Lower lobe of right lung (tissue), 2 donors: Measurements from ENCODE around the gene UBA52. TPM values are rescaled to one million over a fixed set of nuclear protein-coding genes. Genes with fewer than 3 reads are reported as not detected.

Source experiments
- ATAC-seq, 2 donors: fragments of 200-7000 bp; cut with Tn5 transposase; one replicate each; pipeline ENCODE4 v1.9.1; 2020 to 2022; ENCODE audit warnings: mild to moderate bottlenecking in 2 of 2, moderate library complexity in 2 of 2
- DNase-seq: peaks from one replicate; pipeline ENCODE4 v3.0.0-alpha.2; 2020
- H3K27ac ChIP-seq: fragments of 200-600 bp; one replicate; pipeline ENCODE4 v1.8.0; 2022
- H3K27me3 ChIP-seq: fragments of 200-600 bp; one replicate; pipeline ENCODE4 v1.8.0; 2022; ENCODE audit warnings: low read depth
- H3K36me3 ChIP-seq: fragments of 200-600 bp; one replicate; pipeline ENCODE4 v1.8.0; 2022; ENCODE audit warnings: mild to moderate bottlenecking
- H3K4me1 ChIP-seq: fragments of 200-600 bp; one replicate; pipeline ENCODE4 v1.8.0; 2022
- H3K4me3 ChIP-seq: fragments of 200-600 bp; one replicate; pipeline ENCODE4 v1.8.0; 2022; ENCODE audit warnings: mild to moderate bottlenecking
- H3K9me3 ChIP-seq: fragments of 200-600 bp; one replicate; pipeline ENCODE4 v1.8.0; 2022
- intact Hi-C: fragments of 100-400 bp; cut with DNase I; formaldehyde crosslinking; loops from one replicate; pipeline ENCODE4 v1.11.0; 2022
- total RNA-seq: library from RNA; stranded (reverse); fragmentation: NEBNext Ultra II Directional; extraction: Animal tissue kit (Norgen Biotek cat#: 25700); gene quantifications from one replicate; pipeline ENCODE4 v1.2.1, GENCODE V29; 2021
- TF ChIP-seq, protein P1 (sequence below): fragments of 200-600 bp; IDR thresholded peaks from one replicate; pipeline ENCODE4 v1.8.0; 2022; ENCODE audit warnings: antibody characterized with exemption, mild to moderate bottlenecking
- donor health status: DM: no; HTN: yes; CAD: no; lungs with severe emphysema.

UBA52 gene
- total RNA-seq, 1 donor from 2014 or later, result 884 TPM

GRCh38 chr19:18603958-18604819, 32.5 kb downstream of the UBA52 start:
- Histone ChIP-seq H3K4me3 (no peak overlapping the region), H3K36me3 (no peaks in the 10 kb centered on the region)
- no peak for ATAC-seq

DNA sequence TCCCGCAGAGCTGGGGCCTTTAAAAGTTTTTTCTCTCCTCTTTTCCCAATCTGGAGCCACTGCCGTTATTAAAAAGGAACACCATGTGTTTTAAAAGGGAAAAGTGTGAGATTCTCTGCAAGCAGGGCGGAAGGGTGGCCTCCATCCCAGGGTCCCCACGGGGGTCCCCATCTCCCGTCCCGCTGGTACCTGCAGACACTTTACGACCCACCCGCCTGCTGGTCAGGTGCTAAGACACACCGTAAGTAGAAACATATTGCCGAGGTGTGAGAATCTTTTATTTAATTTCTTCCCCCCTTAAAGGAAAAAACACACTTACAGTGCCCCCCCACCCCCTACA, 33.1 kb downstream of the UBA52 start:
- ATAC-seq (no peak), DNase-seq (no peak)
- intact Hi-C loops, result no loop called here
- TF ChIP-seq, protein P1, sequence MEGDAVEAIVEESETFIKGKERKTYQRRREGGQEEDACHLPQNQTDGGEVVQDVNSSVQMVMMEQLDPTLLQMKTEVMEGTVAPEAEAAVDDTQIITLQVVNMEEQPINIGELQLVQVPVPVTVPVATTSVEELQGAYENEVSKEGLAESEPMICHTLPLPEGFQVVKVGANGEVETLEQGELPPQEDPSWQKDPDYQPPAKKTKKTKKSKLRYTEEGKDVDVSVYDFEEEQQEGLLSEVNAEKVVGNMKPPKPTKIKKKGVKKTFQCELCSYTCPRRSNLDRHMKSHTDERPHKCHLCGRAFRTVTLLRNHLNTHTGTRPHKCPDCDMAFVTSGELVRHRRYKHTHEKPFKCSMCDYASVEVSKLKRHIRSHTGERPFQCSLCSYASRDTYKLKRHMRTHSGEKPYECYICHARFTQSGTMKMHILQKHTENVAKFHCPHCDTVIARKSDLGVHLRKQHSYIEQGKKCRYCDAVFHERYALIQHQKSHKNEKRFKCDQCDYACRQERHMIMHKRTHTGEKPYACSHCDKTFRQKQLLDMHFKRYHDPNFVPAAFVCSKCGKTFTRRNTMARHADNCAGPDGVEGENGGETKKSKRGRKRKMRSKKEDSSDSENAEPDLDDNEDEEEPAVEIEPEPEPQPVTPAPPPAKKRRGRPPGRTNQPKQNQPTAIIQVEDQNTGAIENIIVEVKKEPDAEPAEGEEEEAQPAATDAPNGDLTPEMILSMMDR, result no peak
- peaks cover 79% of the 10 kb centered on the region for H3K27me3 ChIP-seq
- H3K4me3 ChIP-seq, result no peak overlapping the region
- H3K9me3 ChIP-seq, result no peaks in the 10 kb centered on the region
- H3K36me3 ChIP-seq, result no peaks in the 10 kb centered on the region
- peaks cover 26% of the 10 kb centered on the region for H3K4me1 ChIP-seq
- H3K27ac ChIP-seq, result no peak overlapping the region

More at GRCh38 chr19:18603958-18604819, 32.5 kb downstream of the UBA52 start:
- DNase-seq, result no peak
- Histone ChIP-seq H3K27me3 (peaks cover 79% of the 10 kb centered on the region), H3K4me1 (peaks cover 23% of the 10 kb centered on the region), H3K27ac (no peak overlapping the region), H3K9me3 (no peaks in the 10 kb centered on the region)
- intact Hi-C loops, result no loop called here
- TF ChIP-seq, protein P1, result no peak

GRCh38 chr19:18605196-18605545, 33.5 kb downstream of the UBA52 start:
- TF ChIP-seq, protein P1, result no peak
- peaks cover 83% of the 10 kb centered on the region for H3K27me3 ChIP-seq

DNA sequence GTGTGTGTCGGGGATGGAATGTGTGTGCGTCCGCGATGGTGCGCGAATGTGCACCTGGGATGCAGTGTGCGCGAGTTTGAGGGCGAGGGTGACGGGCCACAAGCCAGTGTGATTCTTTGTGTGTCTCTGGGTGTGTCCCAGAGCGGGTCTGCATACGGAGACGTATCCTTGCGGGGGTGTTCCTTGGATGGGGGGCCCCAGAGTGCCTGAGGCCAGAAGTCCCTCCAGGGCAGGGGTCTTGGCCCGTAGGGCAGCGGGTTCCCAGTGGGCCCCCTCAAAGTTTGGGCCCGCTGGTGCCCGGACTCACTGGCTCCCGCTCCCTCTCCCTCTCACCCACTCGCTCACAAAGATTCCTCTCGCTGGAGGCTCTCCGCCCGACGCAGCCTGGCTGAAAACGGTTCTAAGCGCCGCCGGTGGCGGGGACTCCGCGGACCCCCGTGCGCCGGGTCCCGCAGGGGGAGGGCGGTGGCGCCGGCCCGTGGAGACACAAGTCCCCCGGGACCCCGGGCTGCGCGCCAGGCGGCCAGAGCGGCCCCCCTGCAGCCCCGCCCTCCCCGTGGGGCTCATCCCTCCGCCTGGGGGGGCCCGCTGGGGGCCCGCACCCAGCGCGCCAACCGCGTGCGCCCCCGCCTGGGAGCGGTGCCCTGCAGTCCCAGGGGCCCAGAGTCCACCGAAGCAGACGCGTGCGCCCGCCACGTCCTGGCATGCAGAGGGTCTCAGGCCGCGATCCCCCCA, 34.1 kb downstream of the UBA52 start:
- peaks cover 36% of the 10 kb centered on the region for H3K4me1 ChIP-seq
- TF ChIP-seq, protein P1, result no peak
- H3K27ac ChIP-seq, result no peak overlapping the region
- no peaks in the 10 kb centered on the region for H3K36me3 ChIP-seq
- no peak for DNase-seq
- H3K9me3 ChIP-seq, result no peaks in the 10 kb centered on the region
- intact Hi-C loops, result no loop called here
- ATAC-seq, result no peak
- peaks cover 88% of the 10 kb centered on the region for H3K27me3 ChIP-seq
- peak overlapping the region; percentile 31 for H3K4me3 ChIP-seq

More at GRCh38 chr19:18605196-18605545, 33.5 kb downstream of the UBA52 start:
- no peak for DNase-seq
- Histone ChIP-seq H3K4me1 (peaks cover 30% of the 10 kb centered on the region), H3K9me3 (no peaks in the 10 kb centered on the region), H3K4me3 (peak overlapping the region; percentile 31), H3K36me3 (no peaks in the 10 kb centered on the region), H3K27ac (no peak overlapping the region)
- no peak for ATAC-seq
- intact Hi-C loops, result no loop called here

DNA sequence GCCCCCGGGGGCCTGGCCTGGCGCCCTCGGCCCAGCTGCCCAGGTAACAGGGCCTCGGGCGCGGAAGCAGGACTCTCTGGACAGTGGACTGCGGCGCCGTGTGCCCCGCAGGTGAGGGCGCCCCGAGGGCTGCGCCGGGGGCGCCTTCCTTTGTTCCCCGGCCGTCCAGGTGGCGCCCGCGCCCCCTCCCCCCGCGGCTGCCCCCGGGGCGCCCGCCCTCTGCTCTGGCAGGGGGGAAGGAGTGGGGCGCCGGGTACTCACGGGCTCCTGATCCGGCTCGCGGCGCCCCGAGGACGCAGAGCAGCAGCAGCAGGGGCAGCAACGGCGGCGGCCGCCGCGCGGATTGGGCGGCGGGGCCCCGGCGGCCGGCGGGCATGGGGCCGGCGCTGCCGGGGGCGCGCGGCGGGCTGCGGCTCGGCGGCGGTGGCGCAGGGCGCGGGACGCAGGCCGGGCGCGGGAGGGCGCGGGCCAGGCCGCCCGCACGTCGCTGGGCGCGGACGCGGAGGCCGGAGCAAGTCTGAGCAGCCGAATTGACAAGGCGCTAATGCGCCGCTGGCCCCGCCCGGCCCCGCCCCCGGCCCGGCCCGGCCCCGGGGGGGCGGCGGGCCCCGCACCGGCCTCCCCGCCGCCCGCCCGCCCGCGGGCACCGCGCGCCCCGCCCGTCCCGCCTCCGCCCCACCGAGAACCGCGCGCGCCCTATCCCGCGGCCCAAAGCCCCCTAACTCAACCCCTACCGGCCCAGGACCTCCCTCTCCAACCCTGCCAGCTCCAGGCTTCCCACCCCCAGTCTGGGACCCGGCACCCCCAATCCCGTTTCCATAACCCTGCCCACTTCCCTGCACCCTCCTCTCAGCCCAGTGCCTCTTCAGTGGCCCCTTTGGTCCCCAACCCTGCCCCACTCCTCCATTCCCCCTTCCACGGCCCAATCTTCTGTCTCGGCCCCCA, 34.9 kb downstream of the UBA52 start, which contains the start of gene CRLF1:
Gene CRLF1, minus strand, starts transcription at position 519 of the 945 bp plus-strand sequence. Its CDS starts 143 bp downstream, at position 376.
- peaks cover 88% of the 10 kb centered on the region for H3K27me3 ChIP-seq
- TF ChIP-seq, protein P1, result no peak
- DNase-seq, result no peak
- no peaks in the 10 kb centered on the region for H3K36me3 ChIP-seq
- no peak within 1 kb of the TSS for H3K27ac ChIP-seq
- no peak for ATAC-seq
- H3K9me3 ChIP-seq, result no peaks in the 10 kb centered on the region
- intact Hi-C loops, result no loop called here
- H3K4me1 ChIP-seq, result peaks cover 44% of the 10 kb centered on the region
- H3K4me3 ChIP-seq, result peak within 1 kb of the TSS; percentile 33
